PC-3 (cell line): ENCODE data around the gene CUL4A. TPM values are rescaled to one million over a fixed set of nuclear protein-coding genes. Genes with fewer than 3 reads are reported as not detected.

Experiments used
- ATAC-seq: fragments of 200-7000 bp; cut with Tn5 transposase; 2 replicates; pipeline ENCODE4 v1.9.1; 2020; ENCODE audit warnings: mild to moderate bottlenecking, moderate library complexity
- BruUV-seq: library from RNA; stranded (reverse); fragments of 400-500 nt; replicated peaks from 2 replicates; lab custom pipeline; 2021; lab: Mats Ljungman, UMichigan
- CTCF ChIA-PET: fragments of 300-600 bp; sonication (Branson Sonifier 250); formaldehyde crosslinking; loops from one replicate; lab custom pipeline; 2022; ENCODE audit warnings: antibody characterized with exemption; lab: Charles Lee
- POLR2A ChIA-PET: fragments of 300-600 bp; sonication (Branson Sonifier 250); formaldehyde crosslinking; loops from one replicate; lab custom pipeline; 2022; ENCODE audit warnings: antibody characterized with exemption; ENCODE audit not compliant: unreplicated experiment; lab: Charles Lee
- DNase-seq: peaks from one replicate; pipeline ENCODE4 v3.0.0-alpha.2; 2015
- H2AFZ ChIP-seq: fragments of 300-600 bp; sonication (generic); 2 replicates; pipeline ENCODE4 v1.6.0; 2016; ENCODE audit warnings: antibody characterized with exemption, low read length
- H3F3A ChIP-seq: fragments of 300-600 bp; sonication (generic); one replicate; pipeline ENCODE4 v1.6.0; 2017; ENCODE audit warnings: antibody characterized with exemption, low read length, control low read depth, mild to moderate bottlenecking; ENCODE audit not compliant: unreplicated experiment
- H3K27ac ChIP-seq: fragments of 300-600 bp; sonication (generic); 2 replicates; pipeline ENCODE4 v1.5.1; 2016; ENCODE audit warnings: mild to moderate bottlenecking, low read length
- H3K27me3 ChIP-seq: fragments of 300-600 bp; sonication (generic); 2 replicates; pipeline ENCODE4 v1.6.1; 2016; ENCODE audit warnings: low read length, mixed read lengths
- H3K36me3 ChIP-seq: fragments of 300-600 bp; sonication (generic); 2 replicates; pipeline ENCODE4 v1.6.1; 2016; ENCODE audit warnings: low read depth, mixed run types, low read length, mixed read lengths
- H3K4me1 ChIP-seq: fragments of 300-600 bp; sonication (generic); 2 replicates; pipeline ENCODE4 v1.5.1; 2016; ENCODE audit warnings: low read length; ENCODE audit not compliant: insufficient read depth
- H3K4me2 ChIP-seq: fragments of 300-600 bp; sonication (generic); 2 replicates; pipeline ENCODE4 v1.6.0; 2016; ENCODE audit warnings: low read length
- H3K4me3 ChIP-seq: fragments of 300-600 bp; sonication (generic); 2 replicates; pipeline ENCODE4 v1.5.1; 2016; ENCODE audit warnings: mild to moderate bottlenecking, low read length, mixed read lengths
- H3K79me2 ChIP-seq: fragments of 300-600 bp; sonication (generic); 2 replicates; pipeline ENCODE4 v1.6.1; 2017; ENCODE audit warnings: low read length, mixed read lengths
- H3K9ac ChIP-seq: fragments of 300-600 bp; sonication (generic); 2 replicates; pipeline ENCODE4 v1.6.0; 2016; ENCODE audit warnings: mild to moderate bottlenecking, low read length
- H3K9me2 ChIP-seq: fragments of 300-600 bp; sonication (generic); replicated peaks from 2 replicates; pipeline ENCODE4 v1.6.1; 2016; ENCODE audit warnings: mixed run types, low read length, mixed read lengths
- H3K9me3 ChIP-seq: fragments of 300-600 bp; sonication (generic); 2 replicates; pipeline ENCODE4 v1.6.1; 2016; ENCODE audit warnings: low read length, mixed read lengths
- H4K20me1 ChIP-seq: fragments of 300-600 bp; sonication (generic); 2 replicates; pipeline ENCODE4 v1.6.1; 2016; ENCODE audit warnings: low read length, mixed read lengths
- EZH2 ChIP-seq: fragments of 300-600 bp; sonication (generic); IDR thresholded peaks from one replicate; pipeline ENCODE4 v1.6.1; 2017; ENCODE audit warnings: antibody characterized with exemption, mild to moderate bottlenecking, low read length; ENCODE audit not compliant: unreplicated experiment
- EZH2phosphoT487 ChIP-seq: fragments of 300-600 bp; sonication (generic); IDR thresholded peaks from 2 replicates; pipeline ENCODE4 v1.6.1; 2018; ENCODE audit warnings: mild to moderate bottlenecking, antibody characterized with exemption, low read length, borderline replicate concordance
- intact Hi-C: fragments of 100-400 bp; cut with micrococcal nuclease; formaldehyde crosslinking; loops from 2 replicates; pipeline ENCODE4 v1.9.0; 2023
- total RNA-seq: library from RNA; depleted of rRNA; stranded (reverse); fragments of >200 nt; gene quantifications from 2 replicates; pipeline ENCODE4 v1.2.3, GENCODE V29; 2014
- TF ChIP-seq, protein P1 (sequence below): fragments of 300-600 bp; sonication (generic); conservative IDR thresholded peaks from 2 replicates; pipeline ENCODE4 v1.5.1; 2017; ENCODE audit warnings: antibody characterized with exemption, low read depth, mild to moderate bottlenecking, low read length

The CUL4A gene
- total RNA-seq, 1 experiment from 2014 or later = 82.4 TPM

DNA sequence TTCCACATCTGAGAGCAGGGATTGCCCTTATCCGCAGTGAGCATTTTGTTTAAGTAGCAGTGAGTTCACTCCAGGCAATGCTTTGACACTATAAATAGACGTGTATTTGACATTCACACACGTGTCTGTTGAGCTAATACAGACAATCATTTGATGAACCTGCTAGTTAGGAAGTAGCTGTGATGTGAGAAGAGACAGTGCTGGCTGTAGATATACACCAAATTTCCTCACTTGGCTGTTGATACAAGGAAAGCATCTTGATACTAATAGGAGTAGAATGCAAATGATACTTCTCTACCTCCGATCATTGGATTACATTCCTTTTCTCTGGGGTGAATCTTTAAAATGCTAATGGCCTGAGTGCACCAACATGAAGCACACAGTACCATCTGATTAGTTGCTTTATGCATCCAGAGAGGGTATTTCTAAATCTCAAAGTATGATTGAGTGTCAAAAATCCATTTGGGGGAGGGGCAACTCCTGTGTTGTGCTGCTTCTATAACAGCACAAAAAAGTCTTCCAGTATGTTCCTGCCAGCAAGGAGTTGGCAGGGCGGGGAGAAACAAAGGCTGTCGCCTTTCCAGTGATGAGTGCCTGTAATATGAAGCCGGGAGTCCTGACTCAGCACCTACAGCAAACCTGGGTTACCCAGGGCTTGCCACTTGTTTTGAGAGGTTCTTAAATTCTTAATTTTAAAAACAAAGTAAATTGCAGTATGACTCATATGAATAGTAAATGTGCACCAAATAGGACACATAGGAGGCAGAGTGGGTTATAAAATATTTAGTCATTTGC, 7.0 kb downstream of the CUL4A start:
- Histone ChIP-seq H3F3A (no peaks in the 10 kb centered on the region), H3K79me2 (peaks cover 99% of the 10 kb centered on the region), H3K27ac (peak overlapping the region; percentile 56), H3K4me2 (peak overlapping the region; percentile 74), H2AFZ (no peak overlapping the region), H4K20me1 (peaks cover 28% of the 10 kb centered on the region; the same call in 1 of the 2 replicates), H3K4me3 (peak overlapping the region; percentile 20; the same call in 1 of the 2 replicates), H3K27me3 (no peaks in the 10 kb centered on the region), H3K36me3 (peaks cover 10% of the 10 kb centered on the region), H3K9ac (no peak overlapping the region), H3K9me3 (no peaks in the 10 kb centered on the region), H3K9me2 (no peaks in the 10 kb centered on the region), H3K4me1 (peaks cover 27% of the 10 kb centered on the region)
- intact Hi-C loops = loop anchor here (10.0 kb wide), 1 partner anchor 182 kb away; no protein-coding TSS in a partner anchor
- TF ChIP-seq EZH2 = no peak
- TF ChIP-seq EZH2phosphoT487 = no peak
- TF ChIP-seq, protein P1, sequence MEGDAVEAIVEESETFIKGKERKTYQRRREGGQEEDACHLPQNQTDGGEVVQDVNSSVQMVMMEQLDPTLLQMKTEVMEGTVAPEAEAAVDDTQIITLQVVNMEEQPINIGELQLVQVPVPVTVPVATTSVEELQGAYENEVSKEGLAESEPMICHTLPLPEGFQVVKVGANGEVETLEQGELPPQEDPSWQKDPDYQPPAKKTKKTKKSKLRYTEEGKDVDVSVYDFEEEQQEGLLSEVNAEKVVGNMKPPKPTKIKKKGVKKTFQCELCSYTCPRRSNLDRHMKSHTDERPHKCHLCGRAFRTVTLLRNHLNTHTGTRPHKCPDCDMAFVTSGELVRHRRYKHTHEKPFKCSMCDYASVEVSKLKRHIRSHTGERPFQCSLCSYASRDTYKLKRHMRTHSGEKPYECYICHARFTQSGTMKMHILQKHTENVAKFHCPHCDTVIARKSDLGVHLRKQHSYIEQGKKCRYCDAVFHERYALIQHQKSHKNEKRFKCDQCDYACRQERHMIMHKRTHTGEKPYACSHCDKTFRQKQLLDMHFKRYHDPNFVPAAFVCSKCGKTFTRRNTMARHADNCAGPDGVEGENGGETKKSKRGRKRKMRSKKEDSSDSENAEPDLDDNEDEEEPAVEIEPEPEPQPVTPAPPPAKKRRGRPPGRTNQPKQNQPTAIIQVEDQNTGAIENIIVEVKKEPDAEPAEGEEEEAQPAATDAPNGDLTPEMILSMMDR = no peak
- BruUV-seq = no TSS peak
- ChIA-PET CTCF (no interaction called here), POLR2A (interaction anchor here (0.6 kb wide), 1 partner anchor 375 kb away, joined by 3 read pairs; no protein-coding TSS in a partner anchor)
- ATAC-seq (peak; percentile 98), DNase-seq (peak; percentile 73)

DNA sequence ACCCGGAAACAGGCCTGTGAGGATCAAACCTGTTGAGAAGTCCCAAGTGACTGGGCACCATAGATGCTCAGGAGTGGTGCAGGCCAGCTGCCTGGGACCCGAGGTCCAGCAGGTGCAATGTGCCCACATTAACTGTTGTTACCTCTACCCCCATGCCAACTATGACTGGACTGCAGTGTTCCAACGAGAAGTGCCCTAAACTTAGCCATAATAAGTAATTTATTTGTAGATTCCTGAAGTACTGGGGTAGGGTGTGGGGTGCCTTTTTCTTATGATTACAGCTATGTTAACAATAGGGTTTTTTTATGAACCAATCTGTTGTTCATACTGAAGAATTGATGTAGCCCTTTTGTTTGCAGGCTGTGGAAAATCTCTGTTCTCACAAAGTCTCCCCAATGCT, 9.2 kb downstream of the CUL4A start:
- TF ChIP-seq, protein P1 = no peak
- TF ChIP-seq EZH2phosphoT487 = no peak
- no peak for TF ChIP-seq EZH2
- peaks cover 21% of the 10 kb centered on the region; the same call in 1 of the 2 replicates for H4K20me1 ChIP-seq

More for the DNA sequence above, 9.2 kb downstream of the CUL4A start:
- Histone ChIP-seq H3K27me3 (no peaks in the 10 kb centered on the region), H2AFZ (no peak overlapping the region), H3K79me2 (peaks cover 96% of the 10 kb centered on the region), H3K9me2 (no peaks in the 10 kb centered on the region), H3K4me1 (peaks cover 22% of the 10 kb centered on the region), H3K9ac (no peak overlapping the region), H3K4me2 (no peak overlapping the region), H3F3A (no peaks in the 10 kb centered on the region), H3K36me3 (peaks cover 3% of the 10 kb centered on the region; the same call in 1 of the 2 replicates), H3K9me3 (no peaks in the 10 kb centered on the region), H3K4me3 (no peak overlapping the region), H3K27ac (no peak overlapping the region)
- intact Hi-C loops = loop anchor here (10.0 kb wide), 1 partner anchor 184 kb away; no protein-coding TSS in a partner anchor
- ChIA-PET CTCF (no interaction called here), POLR2A (no interaction called here)
- no TSS peak for BruUV-seq
- ATAC-seq (no peak), DNase-seq (no peak)
